GM12878 (cell line): ENCODE measurements around the gene ASTL. TPM values are rescaled to one million over a fixed set of nuclear protein-coding genes. Genes with fewer than 3 reads are reported as not detected.

Experiments
- ATAC-seq: fragments of 200-7000 bp; cut with Tn5 transposase; 3 replicates; pipeline ENCODE4 v1.9.1; 2020; ENCODE audit warnings: mild to moderate bottlenecking, moderate library complexity
- BruUV-seq: library from RNA; stranded (reverse); fragments of 400-500 nt; replicated peaks from 2 replicates; lab custom pipeline; 2021; lab: Mats Ljungman, UMichigan
- CTCF ChIA-PET: fragments of 300-600 bp; sonication (Branson Sonifier 250); formaldehyde crosslinking; extraction: SDS; loops from one replicate; lab custom pipeline; 2021; ENCODE audit warnings: inconsistent platforms; lab: Yijun Ruan, JAX
- POLR2A ChIA-PET: fragments of 350-600 bp; formaldehyde crosslinking; extraction: SDS; loops from one replicate; lab custom pipeline; 2021; ENCODE audit warnings: inconsistent platforms; lab: Charles Lee
- RAD21 ChIA-PET: fragments of 300-600 bp; sonication (Branson Sonifier 250); formaldehyde crosslinking; loops from one replicate; lab custom pipeline; 2023; ENCODE audit warnings: antibody characterized with exemption; ENCODE audit not compliant: unreplicated experiment; lab: Charles Lee
- SMC1A ChIA-PET: fragments of 300-600 bp; sonication (Branson Sonifier 250); formaldehyde crosslinking; loops from one replicate; lab custom pipeline; 2023; ENCODE audit not compliant: unreplicated experiment, uncharacterized antibody; lab: Charles Lee
- DNase-seq: peaks from one replicate; pipeline ENCODE4 v3.0.0-alpha.2; 2011; ENCODE audit warnings: low read depth, low spot score
- FAIRE-seq: peaks from 3 replicates; lab custom pipeline; 2011; peaks lifted over from hg19 to GRCh38; lab: Jason Lieb, UNC
- H2AFZ ChIP-seq: 2 replicates; pipeline ENCODE4 v1.6.0; 2011; ENCODE audit warnings: low read depth, low read length, control low read depth; ENCODE audit not compliant: control insufficient read depth
- H3K27ac ChIP-seq: 2 replicates; pipeline ENCODE4 v1.5.1; 2011; ENCODE audit warnings: control low read depth; ENCODE audit not compliant: control insufficient read depth, insufficient read depth
- H3K27me3 ChIP-seq, 2 experiments: replicated peaks in 1 of 2; 2 replicates each; pipeline versions ENCODE4 v1.6.0 to v1.6.1; 2011; ENCODE audit warnings: low read length in 1 of 2; ENCODE audit not compliant: control insufficient read depth in 2 of 2, insufficient read depth in 2 of 2
- H3K36me3 ChIP-seq, 2 experiments: 2 replicates each; pipeline ENCODE4 v1.5.1; 2011; ENCODE audit warnings: low read length in 1 of 2; ENCODE audit not compliant: control insufficient read depth in 2 of 2, insufficient read depth in 2 of 2
- H3K4me1 ChIP-seq: 2 replicates; pipeline ENCODE4 v1.6.1; 2011; ENCODE audit warnings: mild to moderate bottlenecking, low read length, moderate library complexity, mixed read lengths; ENCODE audit not compliant: control insufficient read depth, insufficient read depth
- H3K4me2 ChIP-seq: 2 replicates; pipeline ENCODE4 v1.6.0; 2011; ENCODE audit warnings: control low read depth; ENCODE audit not compliant: control insufficient read depth, insufficient read depth
- H3K4me3 ChIP-seq: fragments of 200-600 bp; sonication (generic); 2 replicates; pipeline ENCODE4 v1.5.1; 2016
- H3K79me2 ChIP-seq: 2 replicates; pipeline ENCODE4 v1.6.0; 2011; ENCODE audit warnings: low read length; ENCODE audit not compliant: control insufficient read depth, insufficient read depth
- H3K9ac ChIP-seq: 2 replicates; pipeline ENCODE4 v1.8.0; 2011; ENCODE audit warnings: low read length, control low read depth, mixed read lengths; ENCODE audit not compliant: control insufficient read depth, insufficient read depth
- H3K9me3 ChIP-seq: replicated peaks from 3 replicates; pipeline ENCODE4 v1.5.1; 2011; ENCODE audit warnings: mild to moderate bottlenecking, low read length; ENCODE audit not compliant: control insufficient read depth, insufficient read depth
- H4K20me1 ChIP-seq: 2 replicates; pipeline ENCODE4 v1.6.0; 2011; ENCODE audit not compliant: control insufficient read depth, insufficient read depth
- HDAC6 ChIP-seq: fragments of 200-600 bp; sonication (generic); IDR thresholded peaks from one replicate; pipeline ENCODE4 v1.8.0; 2017; ENCODE audit warnings: antibody characterized with exemption; ENCODE audit not compliant: unreplicated experiment
- NR2C2 ChIP-seq: IDR thresholded peaks from 2 replicates; pipeline ENCODE4 v1.6.1; 2011; ENCODE audit warnings: borderline replicate concordance, low read depth; ENCODE audit not compliant: control insufficient read depth, insufficient read length
- POLR2A ChIP-seq: IDR thresholded peaks from 2 replicates; pipeline ENCODE4 v1.6.1; 2011; ENCODE audit warnings: low read depth, mild to moderate bottlenecking, low read length
- SREBF2 ChIP-seq: IDR thresholded peaks from 2 replicates; pipeline ENCODE4 v1.6.1; 2012; ENCODE audit warnings: mild to moderate bottlenecking, low read length
- WGBS: methylation state at CpG from one replicate; pipeline ENCODE4 v1.1.6; 2016; ENCODE audit warnings: low lambda C conversion rate; ENCODE audit not compliant: insufficient replicate concordance, insufficient coverage; ENCODE audit errors: missing lambda C conversion rate; 5-methylcytosine and 5-hydroxymethylcytosine counted together
- in situ Hi-C: fragments of 300-500 bp; cut with MboI; formaldehyde crosslinking; loops from 9 replicates; pipeline ENCODE4 v1.14.3; 2018; ENCODE audit warnings: mixed read lengths
- intact Hi-C: fragments of 100-400 bp; cut with micrococcal nuclease; formaldehyde crosslinking; loops from one replicate; pipeline ENCODE4 v1.14.2; 2022; ENCODE audit not compliant: unreplicated experiment
- polyA plus RNA-seq, 11 experiments: library from polyadenylated mRNA; depleted of rRNA in 4 of 11; unstranded in 6 of 11; stranded (reverse) in 5 of 11; fragments of >200 nt; fragmentation: Nextera tagmentation in 4 of 11; fragmentation: Illumina TruSeq in 1 of 11; extraction: Ambion mirVana in 4 of 11; extraction: Trizol in 1 of 11; gene quantifications; 1 replicate in 1 of 11; 2 replicates in 10 of 11; pipeline versions ENCODE4 v1.2.1 to v1.2.3, GENCODE V29; 2011 to 2016; ENCODE audit warnings: inconsistent platforms in 2 of 11, missing spikeins in 2 of 11, low read depth in 1 of 11
- total RNA-seq, 4 experiments: library from RNA; depleted of rRNA in 3 of 4; stranded (reverse); fragments of >200 nt in 3 of 4; fragmentation: Illumina TruSeq in 1 of 4; extraction: Trizol in 1 of 4; gene quantifications; 2 replicates each; pipeline versions ENCODE4 v1.2.1 to v1.2.3, GENCODE V29; 2013 to 2021
- TF ChIP-seq, protein P1 (sequence below): fragments of 450-650 bp; IDR thresholded peaks from 2 replicates; pipeline ENCODE4 v1.6.1; 2017; ENCODE audit warnings: mild to moderate bottlenecking, moderate library complexity

Gene ASTL
- total and polyA plus RNA-seq, 10 of the 15 experiments (the other 5 are each of a cell fraction or from before 2014, with no cell fraction given), result 0.18 to 1.0 (median 0.38) TPM; not detected in 4

DNA sequence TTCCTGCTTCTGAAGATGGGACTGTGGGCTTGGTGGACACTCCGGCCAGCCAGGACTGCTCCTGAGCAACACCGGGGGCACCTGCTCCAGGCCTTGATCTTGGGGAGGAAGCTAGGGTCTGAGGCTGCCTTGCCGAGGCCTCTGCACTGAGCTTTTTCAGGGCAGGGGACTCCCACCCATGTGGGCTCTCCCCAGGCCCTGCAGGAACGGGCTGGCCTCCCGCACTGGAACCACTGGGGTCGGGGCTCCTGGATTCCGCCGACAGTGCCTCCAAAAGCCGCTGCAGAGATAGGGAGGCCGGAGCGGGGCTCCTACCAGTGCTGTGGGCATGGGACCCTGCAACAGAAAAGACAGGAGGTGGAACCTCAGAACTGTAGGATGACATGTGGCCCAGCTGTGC lies 14.4 kb downstream of the ASTL start (continued):
- no peak for TF ChIP-seq NR2C2
- TF ChIP-seq, protein P1, sequence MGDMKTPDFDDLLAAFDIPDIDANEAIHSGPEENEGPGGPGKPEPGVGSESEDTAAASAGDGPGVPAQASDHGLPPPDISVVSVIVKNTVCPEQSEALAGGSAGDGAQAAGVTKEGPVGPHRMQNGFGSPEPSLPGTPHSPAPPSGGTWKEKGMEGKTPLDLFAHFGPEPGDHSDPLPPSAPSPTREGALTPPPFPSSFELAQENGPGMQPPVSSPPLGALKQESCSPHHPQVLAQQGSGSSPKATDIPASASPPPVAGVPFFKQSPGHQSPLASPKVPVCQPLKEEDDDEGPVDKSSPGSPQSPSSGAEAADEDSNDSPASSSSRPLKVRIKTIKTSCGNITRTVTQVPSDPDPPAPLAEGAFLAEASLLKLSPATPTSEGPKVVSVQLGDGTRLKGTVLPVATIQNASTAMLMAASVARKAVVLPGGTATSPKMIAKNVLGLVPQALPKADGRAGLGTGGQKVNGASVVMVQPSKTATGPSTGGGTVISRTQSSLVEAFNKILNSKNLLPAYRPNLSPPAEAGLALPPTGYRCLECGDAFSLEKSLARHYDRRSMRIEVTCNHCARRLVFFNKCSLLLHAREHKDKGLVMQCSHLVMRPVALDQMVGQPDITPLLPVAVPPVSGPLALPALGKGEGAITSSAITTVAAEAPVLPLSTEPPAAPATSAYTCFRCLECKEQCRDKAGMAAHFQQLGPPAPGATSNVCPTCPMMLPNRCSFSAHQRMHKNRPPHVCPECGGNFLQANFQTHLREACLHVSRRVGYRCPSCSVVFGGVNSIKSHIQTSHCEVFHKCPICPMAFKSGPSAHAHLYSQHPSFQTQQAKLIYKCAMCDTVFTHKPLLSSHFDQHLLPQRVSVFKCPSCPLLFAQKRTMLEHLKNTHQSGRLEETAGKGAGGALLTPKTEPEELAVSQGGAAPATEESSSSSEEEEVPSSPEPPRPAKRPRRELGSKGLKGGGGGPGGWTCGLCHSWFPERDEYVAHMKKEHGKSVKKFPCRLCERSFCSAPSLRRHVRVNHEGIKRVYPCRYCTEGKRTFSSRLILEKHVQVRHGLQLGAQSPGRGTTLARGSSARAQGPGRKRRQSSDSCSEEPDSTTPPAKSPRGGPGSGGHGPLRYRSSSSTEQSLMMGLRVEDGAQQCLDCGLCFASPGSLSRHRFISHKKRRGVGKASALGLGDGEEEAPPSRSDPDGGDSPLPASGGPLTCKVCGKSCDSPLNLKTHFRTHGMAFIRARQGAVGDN, result no peak
- TF ChIP-seq SREBF2, result no peak
- TF ChIP-seq, all 136 proteins: peak for 0

- Histone ChIP-seq H3K9me3 (no peaks in the 10 kb centered on the region), H3K4me2 (no peak overlapping the region), H2AFZ (no peak overlapping the region), H3K27ac (no peak overlapping the region), H4K20me1 (no peaks in the 10 kb centered on the region; the same call in 1 of the 2 replicates), H3K9ac (no peak overlapping the region), H3K79me2 (no peaks in the 10 kb centered on the region), H3K4me1 (peaks cover 4% of the 10 kb centered on the region; the same call in 1 of the 2 replicates), H3K27me3 (peaks cover 0 to 1% of the 10 kb centered on the region in 2 experiments; a peak in 2 of 4 replicates), H3K4me3 (no peak overlapping the region), H3K36me3 (no peaks in the 10 kb centered on the region)
- RAD21 ChIA-PET, result no interaction called here
- no TSS peak for BruUV-seq
- intact Hi-C loops, result no loop called here
- SMC1A ChIA-PET, result interaction anchor here (1.1 kb wide), 1 partner anchor 51 kb away, joined by 6 read pairs; no protein-coding TSS in a partner anchor
- CTCF ChIA-PET, result interaction anchor here (1.1 to 1.5 kb wide), 3 partner anchors 10 to 51 kb away, joined by 3 to 6 read pairs (median 4); no protein-coding TSS in a partner anchor
- FAIRE-seq, result no peak
- no peak for ATAC-seq
- DNase-seq, result no peak
- POLR2A ChIA-PET, result no interaction called here
- in situ Hi-C loops, result no loop called here
- WGBS, result 55% methylated on average over 1 of the region's 1 CpG
- no peak for TF ChIP-seq HDAC6
- 0 out of 2 replicates have a peak, but pooled peaks have one; percentile 7 for TF ChIP-seq POLR2A
These were observed 15.0 kb downstream of the ASTL start for GRCh38 chr2:96123290-96123689.
